Measurements from ENCODE around the gene SCP2.

DNA sequence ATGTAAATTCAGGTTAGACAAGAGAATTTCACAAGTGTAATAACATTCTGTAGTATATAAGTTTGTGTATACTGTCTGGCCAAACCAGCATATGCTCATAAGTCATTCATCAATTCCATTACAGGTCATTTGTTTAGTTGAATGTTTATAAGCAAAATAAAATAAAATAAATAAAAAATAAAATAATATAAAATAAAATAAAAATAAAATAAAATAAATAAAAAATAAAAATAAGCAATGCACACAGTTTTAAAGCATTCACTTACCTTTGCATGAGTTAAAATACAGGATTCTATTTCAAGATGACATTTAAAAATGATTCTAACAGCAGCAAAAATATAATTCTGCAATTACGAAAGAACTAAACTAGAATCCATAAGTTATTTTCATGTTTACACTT lies 144.8 kb downstream of the SCP2 start:
- no peak for TF ChIP-seq POLR2A (IDR thresholded peaks at IDR 0.05)
- no peak for TF ChIP-seq POLR2AphosphoS5 (IDR thresholded peaks at IDR 0.05)
- TF ChIP-seq, protein P1, sequence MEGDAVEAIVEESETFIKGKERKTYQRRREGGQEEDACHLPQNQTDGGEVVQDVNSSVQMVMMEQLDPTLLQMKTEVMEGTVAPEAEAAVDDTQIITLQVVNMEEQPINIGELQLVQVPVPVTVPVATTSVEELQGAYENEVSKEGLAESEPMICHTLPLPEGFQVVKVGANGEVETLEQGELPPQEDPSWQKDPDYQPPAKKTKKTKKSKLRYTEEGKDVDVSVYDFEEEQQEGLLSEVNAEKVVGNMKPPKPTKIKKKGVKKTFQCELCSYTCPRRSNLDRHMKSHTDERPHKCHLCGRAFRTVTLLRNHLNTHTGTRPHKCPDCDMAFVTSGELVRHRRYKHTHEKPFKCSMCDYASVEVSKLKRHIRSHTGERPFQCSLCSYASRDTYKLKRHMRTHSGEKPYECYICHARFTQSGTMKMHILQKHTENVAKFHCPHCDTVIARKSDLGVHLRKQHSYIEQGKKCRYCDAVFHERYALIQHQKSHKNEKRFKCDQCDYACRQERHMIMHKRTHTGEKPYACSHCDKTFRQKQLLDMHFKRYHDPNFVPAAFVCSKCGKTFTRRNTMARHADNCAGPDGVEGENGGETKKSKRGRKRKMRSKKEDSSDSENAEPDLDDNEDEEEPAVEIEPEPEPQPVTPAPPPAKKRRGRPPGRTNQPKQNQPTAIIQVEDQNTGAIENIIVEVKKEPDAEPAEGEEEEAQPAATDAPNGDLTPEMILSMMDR (IDR thresholded peaks at IDR 0.05): no peak
- no peak for TF ChIP-seq EP300 (IDR thresholded peaks at IDR 0.05)
